Measurements from ENCODE around the gene ACTRT2. TPM values are rescaled to one million over a fixed set of nuclear protein-coding genes. Genes with fewer than 3 reads are reported as not detected.

The ACTRT2 gene
- total and polyA plus RNA-seq, 2 donors (not counting 1 experiment from before 2014, with no cell fraction given) = not detected

DNA sequence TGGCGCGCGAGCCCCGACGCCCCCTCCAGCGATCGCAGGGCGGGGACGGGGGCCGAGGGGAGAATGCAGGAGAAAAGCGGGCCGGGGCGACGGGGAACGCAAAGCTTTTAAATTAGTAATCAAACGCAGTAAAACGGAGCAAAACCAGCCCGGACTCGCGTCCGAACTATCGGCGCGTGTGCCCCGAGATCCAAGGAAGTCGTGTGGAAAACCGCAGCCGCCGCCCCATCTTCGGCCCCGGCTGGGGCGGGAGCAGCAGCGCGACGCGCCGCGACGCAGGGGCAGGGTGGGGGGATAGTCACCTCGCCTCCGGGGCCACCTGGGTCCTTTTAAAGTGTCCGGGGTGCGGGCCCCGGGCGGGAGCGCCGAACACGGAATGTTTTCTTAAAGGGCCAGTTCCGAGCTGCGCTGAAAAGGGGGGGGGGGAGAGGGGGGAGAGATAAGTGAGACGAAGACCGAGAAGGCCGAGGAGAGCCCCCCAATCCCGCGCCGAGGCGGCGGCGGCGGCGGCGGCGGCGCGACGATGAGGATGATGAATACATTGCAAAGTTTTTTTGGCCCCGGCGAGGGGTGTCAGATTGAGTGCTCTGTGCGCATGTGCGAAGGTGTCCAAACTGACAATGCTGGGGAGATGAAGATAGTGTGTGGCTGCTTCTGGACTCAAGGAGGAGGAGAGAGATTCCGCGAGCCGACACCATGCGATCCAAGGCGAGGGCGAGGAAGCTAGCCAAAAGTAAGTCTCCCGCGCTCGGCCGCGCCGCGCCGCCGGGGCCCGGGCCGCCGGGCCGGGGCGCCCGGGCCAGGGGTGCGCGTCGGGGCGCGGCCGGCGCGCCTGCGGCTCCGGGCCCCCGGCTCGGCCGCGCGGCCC lies 47.5 kb downstream of the ACTRT2 start, which contains the start of gene PRDM16:
PRDM16 (plus strand) TSS at position 640 of the 868 bp plus-strand sequence; CDS start at position 697, 57 bp downstream.
- no peaks in the 10 kb centered on the region for H4K20me1 ChIP-seq (ENCODE audit: control insufficient read depth, insufficient read depth, low read length, poor library complexity, severe bottlenecking)
- Mint-ChIP-seq H3K4me1 (peaks cover 6% of the 10 kb centered on the region), H3K9me3 (ENCODE audit: insufficient read depth) (no peaks in the 10 kb centered on the region), H3K27ac (no peak within 1 kb of the TSS), H3K27me3 (peaks cover 28% of the 10 kb centered on the region), H3K4me3 (peak within 1 kb of the TSS; percentile 90)
- H3K4me1 ChIP-seq (ENCODE audit: control insufficient read depth in 2 of 2, insufficient read depth in 2 of 2, low read length in 2 of 2) = peaks cover 0 to 4% of the 10 kb centered on the region in 2 donors
- no peak within 1 kb of the TSS for H3K27ac ChIP-seq (ENCODE audit: low read length in 2 of 2)
- DNase-seq = peak; percentile 28
- intact Hi-C loops (cut with micrococcal nuclease) = no loop called here
- H3K36me3 ChIP-seq (replicated peaks in 1 of 2; ENCODE audit: control extremely low read depth in 1 of 2, control insufficient read depth in 1 of 2, extremely low read depth in 1 of 2, insufficient read depth in 2 of 2, low read length in 1 of 2) = no peaks in the 10 kb centered on the region
- under 1% methylated on average over 93 of the region's 106 CpGs for WGBS (ENCODE audit: insufficient coverage)
- H3K9ac ChIP-seq (ENCODE audit: low read length) = peak within 1 kb of the TSS; percentile 51
- ChIA-PET CTCF (no interaction called here), POLR2A (no interaction called here)
- peak within 1 kb of the TSS in 3 of 5 experiments; percentile 39 to 55 (median 52) for H3K4me3 ChIP-seq (ENCODE audit: control extremely low read depth in 1 of 5, extremely low read depth in 1 of 5, insufficient read depth in 1 of 5, low read depth in 2 of 5, low read length in 4 of 5)
- ATAC-seq (ENCODE audit: low read depth) = no peak
- H3K79me2 ChIP-seq (ENCODE audit: control insufficient read depth, insufficient read depth, low read length) = no peaks in the 10 kb centered on the region
- no peak for TF ChIP-seq EZH2 (IDR thresholded peaks at IDR 0.05; ENCODE audit: borderline replicate concordance, insufficient read depth, low read depth, low read length, poor library complexity, severe bottlenecking)
- TF ChIP-seq, protein P1, sequence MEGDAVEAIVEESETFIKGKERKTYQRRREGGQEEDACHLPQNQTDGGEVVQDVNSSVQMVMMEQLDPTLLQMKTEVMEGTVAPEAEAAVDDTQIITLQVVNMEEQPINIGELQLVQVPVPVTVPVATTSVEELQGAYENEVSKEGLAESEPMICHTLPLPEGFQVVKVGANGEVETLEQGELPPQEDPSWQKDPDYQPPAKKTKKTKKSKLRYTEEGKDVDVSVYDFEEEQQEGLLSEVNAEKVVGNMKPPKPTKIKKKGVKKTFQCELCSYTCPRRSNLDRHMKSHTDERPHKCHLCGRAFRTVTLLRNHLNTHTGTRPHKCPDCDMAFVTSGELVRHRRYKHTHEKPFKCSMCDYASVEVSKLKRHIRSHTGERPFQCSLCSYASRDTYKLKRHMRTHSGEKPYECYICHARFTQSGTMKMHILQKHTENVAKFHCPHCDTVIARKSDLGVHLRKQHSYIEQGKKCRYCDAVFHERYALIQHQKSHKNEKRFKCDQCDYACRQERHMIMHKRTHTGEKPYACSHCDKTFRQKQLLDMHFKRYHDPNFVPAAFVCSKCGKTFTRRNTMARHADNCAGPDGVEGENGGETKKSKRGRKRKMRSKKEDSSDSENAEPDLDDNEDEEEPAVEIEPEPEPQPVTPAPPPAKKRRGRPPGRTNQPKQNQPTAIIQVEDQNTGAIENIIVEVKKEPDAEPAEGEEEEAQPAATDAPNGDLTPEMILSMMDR (IDR thresholded peaks at IDR 0.05) = no peak
- H3K27me3 ChIP-seq (replicated peaks in 1 of 4; ENCODE audit: control extremely low read depth in 1 of 4, control insufficient read depth in 3 of 4, insufficient read depth in 4 of 4, low read length in 3 of 4) = peaks cover 0 to 57% (median 4%) of the 10 kb centered on the region in 4 experiments
- peaks cover 0 to 14% (median 0%) of the 10 kb centered on the region in 3 donors for H3K9me3 ChIP-seq (ENCODE audit: control extremely low read depth in 1 of 3, control insufficient read depth in 2 of 3, insufficient read depth in 1 of 3, low read length in 2 of 3)
- H3K4me2 ChIP-seq (replicated peaks; ENCODE audit: low read depth, low read length, poor library complexity, severe bottlenecking) = peak within 1 kb of the TSS; percentile 75
- peak within 1 kb of the TSS; percentile 33 for H2AFZ ChIP-seq (ENCODE audit: insufficient read depth, low read depth, low read length, poor library complexity, severe bottlenecking)
